GM12892 (cell line): ENCODE data around the gene ST8SIA2.

Source experiments
- POLR2A ChIP-seq: IDR thresholded peaks from 2 replicates; pipeline ENCODE4 v1.6.1; 2011; ENCODE audit warnings: low read depth, low read length, control low read depth
- POLR2AphosphoS5 ChIP-seq: IDR thresholded peaks from 2 replicates; pipeline ENCODE4 v1.6.1; 2011; ENCODE audit warnings: low read depth, low read length, control low read depth

GRCh38 chr15:92425578-92426225 is 32.0 kb downstream of the ST8SIA2 start:
- TF ChIP-seq POLR2A (no peak), POLR2AphosphoS5 (no peak)
